Esophagus (tissue), 2 donors: ENCODE results near the gene PROSER2. TPM values are rescaled to one million over a fixed set of nuclear protein-coding genes. Genes with fewer than 3 reads are reported as not detected.

ENCODE experiments used
- H3K27ac ChIP-seq, 2 donors: one replicate each; pipeline ENCODE4 v1.5.1; 2013; ENCODE audit warnings: low read depth in 2 of 2, mild to moderate bottlenecking in 2 of 2, inconsistent platforms in 1 of 2, low read length in 1 of 2, moderate library complexity in 1 of 2
- H3K27me3 ChIP-seq, 2 donors: one replicate each; pipeline ENCODE4 v1.6.1; 2013; ENCODE audit warnings: low read length in 2 of 2, control low read depth in 1 of 2, mild to moderate bottlenecking in 1 of 2; ENCODE audit not compliant: insufficient read depth in 2 of 2, control insufficient read depth in 1 of 2
- H3K36me3 ChIP-seq, 2 donors: one replicate each; pipeline ENCODE4 v1.6.1; 2013; ENCODE audit warnings: low read length in 1 of 2; ENCODE audit not compliant: control insufficient read depth in 2 of 2, insufficient read depth in 2 of 2
- H3K4me1 ChIP-seq, 2 donors: one replicate each; pipeline ENCODE4 v1.6.1; 2013; ENCODE audit warnings: low read length in 1 of 2; ENCODE audit not compliant: control insufficient read depth in 2 of 2, insufficient read depth in 2 of 2
- H3K4me3 ChIP-seq, 2 donors: one replicate each; pipeline ENCODE4 v1.5.1; 2013; ENCODE audit warnings: low read length in 2 of 2, mild to moderate bottlenecking in 2 of 2, low read depth in 1 of 2, moderate library complexity in 1 of 2
- H3K9me3 ChIP-seq, 2 donors: one replicate each; pipeline ENCODE4 v1.6.1; 2013; ENCODE audit warnings: mild to moderate bottlenecking in 2 of 2, low read depth in 1 of 2, low read length in 1 of 2, moderate library complexity in 1 of 2; ENCODE audit not compliant: control insufficient read depth in 2 of 2, insufficient read depth in 1 of 2
- WGBS, 2 donors: extraction: QIAGEN DNeasy Blood & Tissue Kit; methylation state at CpG; one replicate each; pipeline ENCODE4 v1.1.7; 2013; 5-methylcytosine and 5-hydroxymethylcytosine counted together
- polyA plus RNA-seq, 2 donors: library from polyadenylated mRNA; stranded (reverse); fragments of 200-250 nt; gene quantifications; one replicate each; pipeline ENCODE4 v1.2.3, GENCODE V29; 2013
- donor health status: healthy with polysubstance abuse.
- donor health status: Bipolar disorder and iron deficiency.

Gene PROSER2
- polyA plus RNA-seq, 2 donors: 5.2 to 6.8 TPM

- Histone ChIP-seq H3K27ac (peak overlapping the region in 1 of 2 donors; percentile 30), H3K4me1 (no peaks in the 10 kb centered on the region), H3K9me3 (no peaks in the 10 kb centered on the region), H3K4me3 (no peak overlapping the region), H3K27me3 (no peaks in the 10 kb centered on the region), H3K36me3 (no peaks in the 10 kb centered on the region)
- WGBS, 2 donors: 50 to 54% methylated on average over 4 of the region's 4 CpGs
These were observed 7.8 kb downstream of the PROSER2 start for GRCh38 chr10:11830836-11831519.

GRCh38 chr10:11831520-11831951, 8.4 kb downstream of the PROSER2 start:
- Histone ChIP-seq H3K4me1 (no peaks in the 10 kb centered on the region), H3K4me3 (no peak overlapping the region), H3K27ac (peak overlapping the region in 1 of 2 donors; percentile 40), H3K36me3 (no peaks in the 10 kb centered on the region), H3K9me3 (no peaks in the 10 kb centered on the region), H3K27me3 (no peaks in the 10 kb centered on the region)
- 42 to 51% methylated on average over 7 of the region's 7 CpGs for WGBS, 2 donors

DNA sequence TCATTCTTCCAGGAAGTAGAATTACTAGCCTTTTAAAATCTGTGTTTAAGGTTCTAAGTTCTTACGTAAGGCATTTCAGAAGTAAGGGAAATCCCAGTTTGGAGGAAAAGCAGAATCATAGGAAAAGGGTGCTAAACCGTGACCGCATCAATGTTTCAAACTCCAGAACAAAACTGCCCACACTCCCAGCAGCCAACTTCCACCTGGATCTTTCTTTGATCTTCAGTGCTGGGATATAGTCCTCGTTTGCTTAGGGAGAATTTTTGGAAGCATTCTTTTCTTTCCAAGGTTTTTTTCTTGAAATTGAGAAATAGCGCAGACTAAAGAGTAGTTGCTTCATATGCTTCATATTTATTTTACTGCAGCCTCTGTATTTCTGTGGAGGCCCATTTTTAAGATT, 8.9 kb downstream of the PROSER2 start:
- Histone ChIP-seq H3K27me3 (no peaks in the 10 kb centered on the region), H3K36me3 (no peaks in the 10 kb centered on the region), H3K9me3 (no peaks in the 10 kb centered on the region), H3K27ac (peak overlapping the region in 1 of 2 donors; percentile 10), H3K4me1 (no peaks in the 10 kb centered on the region), H3K4me3 (no peak overlapping the region)
- WGBS, 2 donors: 41 to 55% methylated on average over 5 of the region's 5 CpGs

DNA sequence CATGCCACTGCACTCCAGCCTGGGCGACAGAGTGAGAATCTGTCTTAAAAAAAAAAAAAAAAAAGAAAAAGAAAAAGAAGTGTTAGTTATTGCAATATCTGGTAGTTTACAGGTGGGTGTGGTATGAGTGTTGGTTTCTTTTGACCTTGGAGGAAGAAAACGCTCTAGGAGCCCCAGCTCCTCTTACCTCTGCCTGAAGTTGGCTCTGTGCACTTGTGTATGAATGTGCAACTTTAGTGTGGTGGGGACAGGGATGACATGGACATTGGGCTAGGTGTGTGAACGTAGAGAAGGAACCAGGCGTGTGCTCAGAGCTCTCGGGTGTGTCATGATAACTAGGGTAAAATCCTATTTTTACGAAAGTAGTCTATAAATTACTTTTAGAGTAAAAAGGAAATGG, 11.9 kb downstream of the PROSER2 start:
- no peak overlapping the region for H3K27ac ChIP-seq
- no peak overlapping the region for H3K4me3 ChIP-seq
- H3K27me3 ChIP-seq: no peaks in the 10 kb centered on the region
- no peaks in the 10 kb centered on the region for H3K4me1 ChIP-seq
- no peaks in the 10 kb centered on the region for H3K9me3 ChIP-seq
- no peaks in the 10 kb centered on the region for H3K36me3 ChIP-seq
- WGBS, 2 donors: 84 to 88% methylated on average over 6 of the region's 6 CpGs

- 90 to 95% methylated on average over 8 of the region's 8 CpGs for WGBS, 2 donors
- no peaks in the 10 kb centered on the region for H3K27me3 ChIP-seq
These were observed 12.5 kb downstream of the PROSER2 start for GRCh38 chr10:11835704-11836103.

DNA sequence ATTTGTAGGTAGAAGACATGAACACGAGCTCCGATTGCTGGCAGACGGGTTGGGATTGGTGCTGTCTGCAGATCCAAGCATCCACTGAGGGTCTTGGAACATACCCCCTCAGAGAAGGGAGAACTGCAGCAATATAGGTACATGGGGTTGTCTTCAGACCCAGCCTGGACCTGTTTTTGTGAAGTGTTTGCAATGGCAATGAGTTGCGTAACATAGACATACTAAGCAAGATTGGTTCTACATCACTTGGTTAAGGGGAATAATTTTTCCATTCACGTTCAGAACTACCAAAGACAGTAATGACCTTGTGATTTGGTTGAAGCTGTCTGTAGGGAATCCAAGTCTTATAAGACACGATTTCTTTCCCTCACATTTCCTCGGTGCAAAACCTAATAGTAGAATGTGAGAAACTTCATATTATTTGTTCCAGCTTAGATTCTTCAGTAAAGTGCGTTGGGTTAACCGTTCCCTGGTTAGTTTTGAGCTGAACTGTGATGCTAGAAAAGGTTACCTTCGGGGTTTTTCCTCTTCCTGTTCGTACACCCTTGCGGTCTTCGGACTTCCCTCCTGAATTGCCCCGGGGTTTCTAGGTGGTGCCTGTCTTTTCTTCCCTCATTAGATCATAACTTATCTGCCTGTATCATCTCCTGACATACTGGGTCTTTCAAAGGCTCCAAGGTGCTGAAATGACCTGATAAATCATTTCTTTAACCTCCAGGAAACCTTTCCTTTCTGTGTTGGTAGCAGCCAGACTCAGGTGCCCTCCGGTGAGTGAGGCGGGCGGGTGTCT, 14.4 kb downstream of the PROSER2 start:
- WGBS, 2 donors: 85 to 87% methylated on average over 17 of the region's 17 CpGs
- Histone ChIP-seq H3K9me3 (no peaks in the 10 kb centered on the region), H3K36me3 (no peaks in the 10 kb centered on the region), H3K4me1 (no peaks in the 10 kb centered on the region), H3K27ac (no peak overlapping the region), H3K27me3 (no peaks in the 10 kb centered on the region), H3K4me3 (no peak overlapping the region)

More at GRCh38 chr10:11835704-11836103, 12.5 kb downstream of the PROSER2 start:
- Histone ChIP-seq H3K4me3 (no peak overlapping the region), H3K36me3 (no peaks in the 10 kb centered on the region), H3K9me3 (no peaks in the 10 kb centered on the region), H3K27ac (no peak overlapping the region), H3K4me1 (no peaks in the 10 kb centered on the region)

DNA sequence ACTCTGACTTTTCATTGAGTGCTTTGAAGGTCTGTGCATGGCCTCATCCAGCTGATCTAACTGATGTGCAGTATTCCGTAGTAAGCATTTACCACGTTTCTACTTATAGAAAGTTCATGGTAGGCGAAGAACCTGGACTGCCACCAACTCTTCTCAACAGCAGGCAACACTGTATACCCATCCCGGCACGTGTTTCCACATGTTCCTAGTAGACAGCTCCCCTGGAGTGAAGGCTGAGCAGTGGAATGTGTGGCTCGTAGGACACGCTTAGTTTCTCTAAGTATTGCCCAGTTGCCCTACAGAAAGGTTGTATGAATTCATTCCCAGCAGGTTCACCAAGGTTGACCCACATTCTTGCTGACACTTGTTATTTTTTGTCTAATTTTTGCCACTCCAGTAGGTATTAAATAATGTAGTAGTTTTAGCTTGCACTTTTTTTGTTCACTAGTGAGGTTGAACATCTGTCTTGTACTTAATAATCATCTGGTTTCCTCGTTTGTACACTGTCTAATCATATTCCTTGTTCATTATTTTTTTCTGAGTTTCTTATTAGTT, 15.2 kb downstream of the PROSER2 start:
- Histone ChIP-seq H3K36me3 (no peaks in the 10 kb centered on the region), H3K27me3 (no peaks in the 10 kb centered on the region), H3K4me1 (no peaks in the 10 kb centered on the region), H3K4me3 (no peak overlapping the region), H3K27ac (no peak overlapping the region), H3K9me3 (no peaks in the 10 kb centered on the region)
- WGBS, 2 donors: 52 to 69% methylated on average over 8 of the region's 8 CpGs

DNA sequence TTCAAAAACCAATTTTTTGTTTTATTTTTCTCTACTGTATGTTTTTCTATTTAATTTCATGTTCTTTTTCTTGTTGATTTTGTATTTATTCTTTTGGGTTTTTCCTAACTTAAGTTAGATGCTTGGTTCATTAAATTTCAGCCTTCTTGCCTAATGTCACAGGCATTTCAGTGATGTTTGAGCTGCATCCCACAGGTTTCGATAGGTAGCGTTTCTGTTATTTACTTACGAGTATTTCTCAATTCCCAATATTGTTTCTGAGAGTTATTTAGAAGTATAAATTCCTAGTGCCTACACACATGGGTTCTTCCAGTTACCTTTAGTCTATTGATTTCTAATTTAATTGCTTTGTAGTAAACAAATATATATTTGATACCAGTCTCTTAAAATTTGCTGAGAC, 18.2 kb downstream of the PROSER2 start:
- Histone ChIP-seq H3K27ac (no peak overlapping the region), H3K4me1 (no peaks in the 10 kb centered on the region), H3K4me3 (no peak overlapping the region), H3K36me3 (no peaks in the 10 kb centered on the region), H3K9me3 (no peaks in the 10 kb centered on the region), H3K27me3 (no peaks in the 10 kb centered on the region)
- 92 to 95% methylated on average over 3 of the region's 3 CpGs for WGBS, 2 donors

GRCh38 chr10:11842411-11842810, 19.3 kb downstream of the PROSER2 start:
- H3K27ac ChIP-seq: no peak overlapping the region
- H3K4me3 ChIP-seq: no peak overlapping the region
- no peaks in the 10 kb centered on the region for H3K36me3 ChIP-seq
- no peaks in the 10 kb centered on the region for H3K27me3 ChIP-seq
- WGBS, 2 donors: 73 to 78% methylated on average over 3 of the region's 3 CpGs
- H3K4me1 ChIP-seq: no peaks in the 10 kb centered on the region
- H3K9me3 ChIP-seq: no peaks in the 10 kb centered on the region
